ENCODE data around the gene HAAO.

The HAAO gene

GRCh38 chr2:42723465-42723864 lies 68.9 kb downstream of the HAAO start:
- H3K4me3 ChIP-seq (ENCODE audit: low read depth, low read length): no peak overlapping the region
- no peak for DNase-seq (ENCODE audit: low read depth)
- TF ChIP-seq, protein P1, sequence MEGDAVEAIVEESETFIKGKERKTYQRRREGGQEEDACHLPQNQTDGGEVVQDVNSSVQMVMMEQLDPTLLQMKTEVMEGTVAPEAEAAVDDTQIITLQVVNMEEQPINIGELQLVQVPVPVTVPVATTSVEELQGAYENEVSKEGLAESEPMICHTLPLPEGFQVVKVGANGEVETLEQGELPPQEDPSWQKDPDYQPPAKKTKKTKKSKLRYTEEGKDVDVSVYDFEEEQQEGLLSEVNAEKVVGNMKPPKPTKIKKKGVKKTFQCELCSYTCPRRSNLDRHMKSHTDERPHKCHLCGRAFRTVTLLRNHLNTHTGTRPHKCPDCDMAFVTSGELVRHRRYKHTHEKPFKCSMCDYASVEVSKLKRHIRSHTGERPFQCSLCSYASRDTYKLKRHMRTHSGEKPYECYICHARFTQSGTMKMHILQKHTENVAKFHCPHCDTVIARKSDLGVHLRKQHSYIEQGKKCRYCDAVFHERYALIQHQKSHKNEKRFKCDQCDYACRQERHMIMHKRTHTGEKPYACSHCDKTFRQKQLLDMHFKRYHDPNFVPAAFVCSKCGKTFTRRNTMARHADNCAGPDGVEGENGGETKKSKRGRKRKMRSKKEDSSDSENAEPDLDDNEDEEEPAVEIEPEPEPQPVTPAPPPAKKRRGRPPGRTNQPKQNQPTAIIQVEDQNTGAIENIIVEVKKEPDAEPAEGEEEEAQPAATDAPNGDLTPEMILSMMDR (IDR thresholded peaks at IDR 0.05; ENCODE audit: low read depth, low read length, missing control alignments): no peak

DNA sequence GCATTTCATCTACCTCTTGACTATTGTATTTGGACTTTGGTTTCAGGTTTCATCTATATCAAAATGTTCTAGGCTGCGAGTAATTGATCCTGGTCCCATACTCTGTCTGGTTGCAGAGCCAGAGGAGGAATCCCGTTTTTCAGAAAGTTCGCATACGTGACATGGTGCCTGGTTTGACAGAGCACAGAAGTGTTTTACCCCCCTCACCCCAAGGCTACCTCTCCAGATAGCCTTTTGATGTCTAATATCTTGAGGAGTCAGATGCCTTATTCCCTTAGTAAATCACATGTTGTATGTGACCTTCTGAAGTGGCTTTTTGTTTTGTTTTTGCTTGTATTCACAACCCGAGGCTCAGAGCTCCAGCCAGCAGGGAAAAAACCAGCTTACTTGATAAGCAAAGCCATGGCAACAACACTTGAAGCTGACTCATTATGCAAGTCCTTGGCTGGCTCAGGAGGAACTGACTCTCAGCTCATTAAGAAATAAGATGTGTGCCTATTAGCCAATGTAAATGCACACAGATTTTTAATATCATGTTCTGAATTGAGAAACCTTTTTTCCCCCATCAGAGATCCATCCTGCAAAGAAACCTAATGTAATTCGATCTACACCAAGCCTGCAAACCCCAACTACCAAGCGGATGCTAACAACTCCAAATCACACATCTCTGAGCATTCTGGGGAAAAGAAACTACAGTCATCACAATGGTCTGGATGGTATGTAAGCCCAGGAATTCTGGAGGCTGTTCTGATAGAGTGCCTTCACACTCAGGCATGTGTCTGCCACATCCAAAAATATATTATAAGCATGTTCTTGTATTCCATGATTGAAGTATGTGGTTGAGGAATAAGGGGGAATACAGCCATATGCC lies 69.8 kb downstream of the HAAO start:
- DNase-seq (ENCODE audit: low read depth): peak; percentile 80
- TF ChIP-seq, protein P1 (IDR thresholded peaks at IDR 0.05; ENCODE audit: low read depth, low read length, missing control alignments): no peak
- H3K4me3 ChIP-seq (ENCODE audit: low read depth, low read length): no peak overlapping the region

DNA sequence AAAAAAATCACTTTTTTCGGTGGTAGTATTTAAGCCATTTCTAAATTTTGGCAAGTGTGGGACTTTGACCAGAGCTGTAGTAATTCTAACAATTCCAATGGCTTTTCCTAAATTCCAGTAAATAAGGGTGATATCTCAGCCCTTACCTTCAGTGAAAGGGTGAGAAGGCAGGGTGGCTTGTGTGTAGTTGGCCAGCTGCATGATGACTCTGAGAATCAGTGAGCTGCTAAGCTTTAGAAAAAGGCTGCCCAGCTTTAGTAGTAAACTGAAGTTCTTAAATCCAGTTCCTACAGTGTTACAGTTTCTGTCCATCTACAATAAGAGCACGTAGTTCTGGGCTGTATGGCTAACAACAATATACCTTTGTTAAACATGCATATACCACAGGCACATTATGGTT lies 70.5 kb downstream of the HAAO start:
- no peak for DNase-seq (ENCODE audit: low read depth)
- TF ChIP-seq, protein P1 (IDR thresholded peaks at IDR 0.05; ENCODE audit: low read depth, low read length, missing control alignments): no peak
- H3K4me3 ChIP-seq (ENCODE audit: low read depth, low read length): no peak overlapping the region
